Stomach (tissue), 9 donors: ENCODE measurements around the gene NEK4. TPM values are rescaled to one million over a fixed set of nuclear protein-coding genes. Genes with fewer than 3 reads are reported as not detected.

Experiments used
- DNase-seq, 2 donors: peaks; one replicate each; pipeline versions ENCODE4 v3.0.0 to v3.0.0-alpha.2; 2013 to 2019
- H3K27ac ChIP-seq, 5 donors: fragments of 200-600 bp in 4 of 5; sonication (generic) in 4 of 5; one replicate each; pipeline ENCODE4 v1.5.1; 2013 to 2019; ENCODE audit warnings: mild to moderate bottlenecking in 1 of 5, moderate library complexity in 1 of 5
- H3K27me3 ChIP-seq, 3 donors: fragments of 200-600 bp; sonication (generic); one replicate each; pipeline ENCODE4 v1.5.1; 2017 to 2019; ENCODE audit warnings: mixed run types in 1 of 3
- H3K36me3 ChIP-seq, 4 donors: fragments of 200-600 bp; sonication (generic); 1 replicate in 3 of 4; 2 replicates in 1 of 4; pipeline ENCODE4 v1.5.1; 2016 to 2019
- H3K4me1 ChIP-seq, 4 donors: fragments of 200-600 bp; sonication (generic); one replicate each; pipeline ENCODE4 v1.5.1; 2016 to 2019
- H3K4me3 ChIP-seq, 4 donors: fragments of 200-600 bp; sonication (generic) in 3 of 4; one replicate each; pipeline ENCODE4 v1.5.1; 2016 to 2019; ENCODE audit warnings: mild to moderate bottlenecking in 1 of 4
- H3K9me3 ChIP-seq, 4 donors: fragments of 200-600 bp; sonication (generic); one replicate each; pipeline ENCODE4 v1.5.1; 2016 to 2019
- EP300 ChIP-seq: sonication (generic); formaldehyde crosslinking; IDR thresholded peaks from one replicate; pipeline ENCODE4 v1.6.1; 2017; ENCODE audit warnings: antibody characterized with exemption
- POLR2A ChIP-seq, 4 donors: fragments of 450-650 bp; IDR thresholded peaks; one replicate each; pipeline ENCODE4 v1.6.1; 2016; ENCODE audit warnings: antibody characterized with exemption in 4 of 4, control low read depth in 2 of 4, mild to moderate bottlenecking in 1 of 4, moderate library complexity in 1 of 4
- POLR2AphosphoS5 ChIP-seq, 3 donors: sonication (generic); formaldehyde crosslinking; IDR thresholded peaks; one replicate each; pipeline ENCODE4 v1.6.1; 2016; ENCODE audit warnings: antibody characterized with exemption in 3 of 3
- WGBS, 5 donors: extraction: QIAGEN DNeasy Blood & Tissue Kit in 3 of 5; methylation state at CpG; one replicate each; pipeline versions ENCODE4 v1.1.5 to v1.1.7; 2013 to 2018; 5-methylcytosine and 5-hydroxymethylcytosine counted together
- intact Hi-C: fragments of 100-400 bp; cut with DNase I; formaldehyde crosslinking; loops from one replicate; pipeline ENCODE4 v1.15.1; 2023; ENCODE audit warnings: low total_unique reads
- polyA plus RNA-seq, 3 donors: library from polyadenylated mRNA; stranded (reverse); fragments of 200-250 nt; gene quantifications; one replicate each; pipeline ENCODE4 v1.2.3, GENCODE V29; 2013
- total RNA-seq, 5 donors: library from RNA; depleted of rRNA; stranded (reverse); fragments of >200 nt; gene quantifications; one replicate each; pipeline versions ENCODE4 v1.1.0 to v1.2.3, GENCODE V29; 2014 to 2016
- TF ChIP-seq, protein P1 (sequence below), 7 experiments: fragments of 450-650 bp in 4 of 7; fragments of 200-600 bp in 3 of 7; sonication (generic) in 3 of 7; IDR thresholded peaks; one replicate each; pipeline ENCODE4 v1.5.1; 2016 to 2019; ENCODE audit warnings: antibody characterized with exemption in 7 of 7, control low read depth in 2 of 7, mild to moderate bottlenecking in 1 of 7
- donor health status: healthy with polysubstance abuse.
- donor health status: Bipolar disorder and iron deficiency.
- donor health status: healthy.

Gene NEK4
- total and polyA plus RNA-seq, 8 donors: 4.3 to 30.7 (median 12.6) TPM

DNA sequence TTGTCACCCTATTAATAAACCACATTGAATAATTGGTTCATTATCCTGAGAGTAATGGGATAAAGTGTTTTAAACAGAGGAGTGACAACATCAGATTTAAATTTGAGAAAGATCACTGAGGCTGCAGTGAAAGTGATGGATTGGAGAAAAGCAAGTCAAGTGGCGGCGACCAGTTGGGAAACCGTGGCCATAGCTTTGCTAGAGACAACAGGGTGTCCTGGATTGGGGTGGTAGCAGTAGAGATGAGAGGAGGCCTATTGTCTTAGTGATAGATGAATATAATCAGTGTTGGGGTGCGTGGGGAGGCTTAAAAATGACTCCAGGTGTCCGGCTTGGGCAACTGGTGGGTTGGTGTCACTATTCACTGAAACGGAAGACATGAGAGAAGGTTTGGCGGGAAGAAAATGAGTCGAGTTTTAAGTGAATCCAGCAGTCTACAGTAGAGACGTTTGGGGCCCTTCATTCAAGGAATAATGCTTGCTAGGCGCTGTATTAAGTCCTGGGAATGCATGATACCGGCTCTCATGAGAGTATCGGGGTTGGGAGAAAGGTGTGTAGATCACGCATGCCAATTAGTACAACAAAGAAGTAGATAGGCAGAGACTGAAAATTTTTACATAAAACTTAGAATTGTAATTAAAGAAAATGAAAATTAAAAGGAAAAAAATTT, 819 bp downstream of the NEK4 start:
- H3K4me3 ChIP-seq: peak overlapping the region; percentile 81 to 99 (median 87)
- H3K27me3 ChIP-seq: no peaks in the 10 kb centered on the region
- peaks cover 12 to 35% (median 30%) of the 10 kb centered on the region in 4 donors for H3K36me3 ChIP-seq
- H3K4me1 ChIP-seq: peaks cover 15 to 26% (median 22%) of the 10 kb centered on the region in 4 donors
- H3K27ac ChIP-seq: peak overlapping the region in 4 of 5 donors; percentile 77 to 83 (median 77)
- WGBS, 5 donors: 13 to 20% (median 19%) methylated on average over 13 of the region's 13 CpGs
- peak in 1 of 2 donors; percentile 21 for DNase-seq
- TF ChIP-seq, protein P1, sequence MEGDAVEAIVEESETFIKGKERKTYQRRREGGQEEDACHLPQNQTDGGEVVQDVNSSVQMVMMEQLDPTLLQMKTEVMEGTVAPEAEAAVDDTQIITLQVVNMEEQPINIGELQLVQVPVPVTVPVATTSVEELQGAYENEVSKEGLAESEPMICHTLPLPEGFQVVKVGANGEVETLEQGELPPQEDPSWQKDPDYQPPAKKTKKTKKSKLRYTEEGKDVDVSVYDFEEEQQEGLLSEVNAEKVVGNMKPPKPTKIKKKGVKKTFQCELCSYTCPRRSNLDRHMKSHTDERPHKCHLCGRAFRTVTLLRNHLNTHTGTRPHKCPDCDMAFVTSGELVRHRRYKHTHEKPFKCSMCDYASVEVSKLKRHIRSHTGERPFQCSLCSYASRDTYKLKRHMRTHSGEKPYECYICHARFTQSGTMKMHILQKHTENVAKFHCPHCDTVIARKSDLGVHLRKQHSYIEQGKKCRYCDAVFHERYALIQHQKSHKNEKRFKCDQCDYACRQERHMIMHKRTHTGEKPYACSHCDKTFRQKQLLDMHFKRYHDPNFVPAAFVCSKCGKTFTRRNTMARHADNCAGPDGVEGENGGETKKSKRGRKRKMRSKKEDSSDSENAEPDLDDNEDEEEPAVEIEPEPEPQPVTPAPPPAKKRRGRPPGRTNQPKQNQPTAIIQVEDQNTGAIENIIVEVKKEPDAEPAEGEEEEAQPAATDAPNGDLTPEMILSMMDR (IDR thresholded peaks at IDR 0.05): no peak
- no peak for TF ChIP-seq POLR2A (IDR thresholded peaks at IDR 0.05)
- no peak for TF ChIP-seq EP300
- no peak for TF ChIP-seq POLR2AphosphoS5 (IDR thresholded peaks at IDR 0.05)
- intact Hi-C loops: no loop called here
- no peaks in the 10 kb centered on the region for H3K9me3 ChIP-seq

DNA sequence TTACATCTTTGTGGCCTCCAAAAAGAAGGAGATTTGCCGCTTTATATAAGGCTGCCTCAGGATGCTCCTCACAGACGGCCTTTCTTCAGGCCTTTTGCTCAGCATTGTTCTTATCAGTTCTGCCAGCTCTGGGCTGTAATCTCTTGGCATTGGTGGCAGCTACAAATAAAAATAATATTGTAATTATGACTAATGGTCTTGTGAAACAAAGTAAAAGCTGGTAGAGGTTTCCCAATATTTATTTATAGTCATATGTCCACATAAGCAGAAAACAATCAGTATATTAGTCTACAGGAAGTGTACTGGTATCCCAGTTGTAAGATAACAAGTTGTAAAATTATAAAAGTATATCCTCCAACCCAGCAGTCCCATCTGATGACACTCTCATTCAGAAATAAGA, 7.3 kb downstream of the NEK4 start:
- no peaks in the 10 kb centered on the region for H3K9me3 ChIP-seq
- intact Hi-C loops: no loop called here

DNA sequence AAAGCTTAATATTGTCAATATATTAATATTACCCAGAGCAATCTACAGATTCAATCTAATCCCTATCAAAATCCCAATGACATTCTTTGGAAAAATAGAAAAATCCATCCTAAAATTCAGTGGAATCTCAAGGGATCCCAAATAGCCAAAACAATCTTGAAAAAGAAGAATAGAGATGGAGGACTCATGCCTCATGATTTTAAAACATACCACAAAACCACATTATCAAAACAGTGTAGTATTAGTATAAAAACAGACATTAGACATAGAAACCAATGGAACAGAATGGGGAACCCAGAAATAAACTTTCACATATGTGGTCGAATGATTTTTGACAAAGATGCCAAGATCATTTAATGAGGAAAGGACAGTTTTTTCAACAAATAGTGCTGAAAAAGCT, 14.6 kb downstream of the NEK4 start:
- H3K27me3 ChIP-seq: no peaks in the 10 kb centered on the region
- peaks cover 0 to 10% (median 3%) of the 10 kb centered on the region in 4 donors for H3K4me1 ChIP-seq
- no peak for DNase-seq
- peaks cover 29 to 98% (median 94%) of the 10 kb centered on the region in 4 donors for H3K36me3 ChIP-seq
- WGBS, 5 donors: 93 to 97% (median 95%) methylated on average over 1 of the region's 1 CpG
- H3K9me3 ChIP-seq: no peaks in the 10 kb centered on the region
- TF ChIP-seq EP300 (no peak), POLR2AphosphoS5 (IDR thresholded peaks at IDR 0.05) (no peak), POLR2A (IDR thresholded peaks at IDR 0.05) (no peak)
- TF ChIP-seq, protein P1 (IDR thresholded peaks at IDR 0.05): no peak
- H3K4me3 ChIP-seq: no peak overlapping the region
- no peak overlapping the region for H3K27ac ChIP-seq
- intact Hi-C loops: no loop called here

More for the DNA sequence above, 7.3 kb downstream of the NEK4 start:
- Histone ChIP-seq H3K27me3 (no peaks in the 10 kb centered on the region), H3K4me3 (no peak overlapping the region), H3K4me1 (peaks cover 0 to 23% (median 5%) of the 10 kb centered on the region in 4 donors), H3K27ac (peak overlapping the region in 3 of 5 donors; percentile 5 to 52 (median 40)), H3K36me3 (peaks cover 38 to 100% (median 91%) of the 10 kb centered on the region in 4 donors)
- WGBS, 5 donors: 51 to 78% (median 57%) methylated on average over 2 of the region's 2 CpGs
- peak in 1 of 3 donors; percentile 49 for TF ChIP-seq POLR2AphosphoS5 (IDR thresholded peaks at IDR 0.05)
- TF ChIP-seq POLR2A (IDR thresholded peaks at IDR 0.05): no peak
- DNase-seq: no peak

DNA sequence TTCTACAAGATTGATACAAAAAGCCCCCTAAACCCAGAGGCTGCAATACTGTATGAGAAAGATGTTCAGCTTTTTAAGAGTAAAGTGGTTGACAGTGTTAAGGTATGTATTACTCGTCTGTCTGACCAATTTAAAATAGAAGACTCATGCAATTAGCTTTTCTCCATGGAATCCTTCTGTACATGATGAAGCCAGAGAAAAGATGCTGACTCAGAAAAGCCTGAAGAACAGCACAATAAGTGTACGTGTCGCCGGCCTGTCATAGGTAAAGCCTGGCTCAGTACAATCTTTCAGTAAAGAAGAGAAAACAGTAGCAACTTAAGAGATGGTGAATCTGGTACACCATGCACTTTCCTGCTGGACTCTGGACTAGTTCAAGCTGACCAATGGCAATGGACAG, 16.4 kb downstream of the NEK4 start:
- no peak for TF ChIP-seq POLR2A (IDR thresholded peaks at IDR 0.05)
- no peak for TF ChIP-seq EP300
- TF ChIP-seq POLR2AphosphoS5 (IDR thresholded peaks at IDR 0.05): no peak
- TF ChIP-seq, protein P1 (IDR thresholded peaks at IDR 0.05): no peak
- Histone ChIP-seq H3K4me1 (peaks cover 0 to 10% (median 3%) of the 10 kb centered on the region in 4 donors), H3K4me3 (no peak overlapping the region), H3K27ac (no peak overlapping the region), H3K9me3 (no peaks in the 10 kb centered on the region), H3K27me3 (no peaks in the 10 kb centered on the region), H3K36me3 (peaks cover 36 to 98% (median 94%) of the 10 kb centered on the region in 4 donors)
- WGBS, 5 donors: 92 to 97% (median 95%) methylated on average over 4 of the region's 4 CpGs
- no peak for DNase-seq
- intact Hi-C loops: no loop called here
